Stimulated activated naive CD8-positive, alpha-beta T cell treated with anti-CD3 and anti-CD28 coated beads, Interleukin-15, Interleukin-2, amounts not matched to agents 100 ng/mL and 50 ng/mL, for 24 hours (primary cell): ENCODE results near the gene LAMTOR3.

Experiments used
- H3K27ac Mint-ChIP-seq: one replicate; pipeline ENCODE4 v1.8.0; 2021; ENCODE audit warnings: mild to moderate bottlenecking, mixed read lengths
- H3K27me3 Mint-ChIP-seq: one replicate; pipeline ENCODE4 v1.8.0; 2021; ENCODE audit warnings: mixed read lengths
- H3K36me3 Mint-ChIP-seq: one replicate; pipeline ENCODE4 v1.8.0; 2021; ENCODE audit warnings: low read depth, mixed read lengths
- H3K4me1 Mint-ChIP-seq: one replicate; pipeline ENCODE4 v1.8.0; 2021; ENCODE audit warnings: low read depth, mixed read lengths
- H3K4me3 Mint-ChIP-seq: one replicate; pipeline ENCODE4 v1.8.0; 2021; ENCODE audit warnings: mild to moderate bottlenecking, mixed read lengths
- H3K9me3 Mint-ChIP-seq: one replicate; pipeline ENCODE4 v1.8.0; 2021; ENCODE audit warnings: mixed read lengths

The LAMTOR3 gene

DNA sequence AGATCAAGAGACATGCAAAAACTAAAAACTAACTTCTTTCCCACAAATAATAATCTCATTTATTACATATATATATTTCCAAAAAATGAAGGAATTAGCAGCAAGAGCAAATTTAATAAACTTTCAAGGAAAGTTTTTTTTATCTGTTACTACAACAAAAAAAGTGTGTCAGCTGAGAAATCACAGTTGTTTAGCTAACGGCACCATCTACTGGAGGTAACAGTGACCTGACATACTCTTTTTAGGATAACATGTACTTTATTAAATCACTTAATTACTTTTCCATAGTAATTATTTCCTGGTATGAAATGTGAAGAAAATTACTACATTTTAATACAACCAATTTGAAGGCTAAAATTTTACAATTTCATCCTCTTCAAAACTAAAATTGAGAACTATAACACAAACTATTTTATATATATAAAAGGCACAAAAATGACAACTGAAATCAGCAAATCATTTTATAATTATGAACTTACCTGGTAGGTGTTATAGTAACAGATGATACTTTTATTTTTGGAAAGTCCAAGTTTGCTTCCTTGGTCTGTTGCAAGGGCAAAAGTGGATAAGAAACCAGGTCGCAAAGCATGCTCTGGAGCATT, 9.1 kb downstream of the LAMTOR3 start:
- Mint-ChIP-seq H3K4me3 (no peak overlapping the region), H3K27ac (no peak overlapping the region), H3K4me1 (peaks cover 5% of the 10 kb centered on the region), H3K9me3 (no peaks in the 10 kb centered on the region), H3K27me3 (no peaks in the 10 kb centered on the region), H3K36me3 (peaks cover 33% of the 10 kb centered on the region)

DNA sequence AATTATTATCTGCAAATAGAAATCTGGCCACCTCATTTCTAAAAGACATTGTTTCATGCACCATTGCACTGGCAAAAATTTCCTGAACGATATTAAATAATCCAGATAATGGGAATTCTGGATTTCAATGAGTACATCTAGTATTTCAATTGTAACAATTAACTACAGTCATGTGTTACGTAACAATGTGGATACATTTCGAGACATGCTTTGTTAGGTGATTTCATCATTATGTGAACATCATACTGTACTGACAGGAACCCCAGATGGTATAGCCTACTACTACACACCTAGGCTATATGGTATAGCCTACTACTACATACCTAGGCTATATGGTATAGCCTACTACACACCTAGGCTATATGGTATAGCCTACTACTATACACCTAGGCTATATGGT, 14.8 kb downstream of the LAMTOR3 start:
- Mint-ChIP-seq H3K4me1 (no peaks in the 10 kb centered on the region), H3K27me3 (no peaks in the 10 kb centered on the region), H3K4me3 (no peak overlapping the region), H3K27ac (no peak overlapping the region), H3K9me3 (no peaks in the 10 kb centered on the region), H3K36me3 (peaks cover 38% of the 10 kb centered on the region)

DNA sequence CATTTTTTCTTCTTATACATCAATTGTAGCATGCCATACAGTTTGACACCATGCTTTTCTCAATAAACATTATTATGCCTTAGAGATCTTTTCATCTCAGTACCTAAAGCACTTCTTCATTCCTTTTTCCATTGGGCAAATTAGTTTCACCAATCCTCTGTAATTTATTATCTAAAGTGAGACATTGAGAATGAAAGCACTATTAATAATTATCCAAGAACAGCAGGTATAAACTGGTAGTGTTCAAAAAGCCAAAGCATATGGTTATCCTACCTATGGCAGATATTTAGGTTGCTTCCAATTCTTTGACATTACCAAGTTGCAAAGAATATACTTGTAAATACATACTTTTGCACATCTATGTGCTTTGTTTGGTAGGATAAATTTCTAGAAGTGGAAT, 15.6 kb downstream of the LAMTOR3 start:
- Mint-ChIP-seq H3K27ac (no peak overlapping the region), H3K27me3 (no peaks in the 10 kb centered on the region), H3K9me3 (no peaks in the 10 kb centered on the region), H3K36me3 (peaks cover 33% of the 10 kb centered on the region), H3K4me3 (no peak overlapping the region), H3K4me1 (no peaks in the 10 kb centered on the region)

DNA sequence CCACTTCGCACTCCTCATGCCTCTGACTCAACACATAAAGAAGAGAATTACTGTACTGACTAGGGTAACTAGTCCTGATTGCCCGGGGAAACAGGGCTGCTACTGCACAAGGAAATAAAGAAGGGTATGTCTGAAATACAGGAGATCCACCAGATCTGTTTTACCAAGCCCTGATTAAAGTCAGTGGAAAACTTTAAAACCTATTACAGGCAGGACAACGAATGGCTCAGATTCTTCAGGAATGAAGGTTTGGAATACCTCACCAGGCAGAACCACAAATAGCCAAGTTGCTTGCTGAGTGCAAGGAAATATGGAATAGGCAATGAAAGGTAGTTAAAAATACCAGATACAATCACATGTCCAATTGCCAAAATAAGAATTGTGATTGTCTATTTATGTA, 17.3 kb downstream of the LAMTOR3 start:
- Mint-ChIP-seq H3K4me1 (no peaks in the 10 kb centered on the region), H3K27me3 (no peaks in the 10 kb centered on the region), H3K4me3 (no peak overlapping the region), H3K27ac (no peak overlapping the region), H3K36me3 (peaks cover 31% of the 10 kb centered on the region), H3K9me3 (no peaks in the 10 kb centered on the region)

DNA sequence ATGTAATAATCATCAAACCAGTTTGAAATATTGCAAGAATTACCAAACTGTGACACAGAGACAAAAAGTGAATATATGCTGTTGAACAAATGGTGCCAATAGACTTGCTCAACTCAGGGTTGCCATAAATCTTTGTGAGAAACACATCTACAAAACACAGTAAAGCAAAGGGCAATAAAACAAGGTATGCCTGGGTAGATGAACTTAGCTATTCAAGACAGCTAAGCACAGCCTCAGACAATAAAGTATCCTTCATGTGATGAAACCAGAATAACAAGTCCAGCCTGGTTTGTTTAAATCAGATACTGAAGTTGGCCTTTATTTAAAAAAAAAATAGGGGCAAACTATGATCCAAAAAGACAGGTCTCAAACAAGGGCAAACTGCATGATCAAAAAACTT, 19.2 kb downstream of the LAMTOR3 start:
- no peaks in the 10 kb centered on the region for H3K4me1 Mint-ChIP-seq
- no peaks in the 10 kb centered on the region for H3K9me3 Mint-ChIP-seq
- H3K36me3 Mint-ChIP-seq, result peaks cover 23% of the 10 kb centered on the region
- H3K27ac Mint-ChIP-seq, result no peak overlapping the region
- H3K27me3 Mint-ChIP-seq, result no peaks in the 10 kb centered on the region
- H3K4me3 Mint-ChIP-seq, result no peak overlapping the region

DNA sequence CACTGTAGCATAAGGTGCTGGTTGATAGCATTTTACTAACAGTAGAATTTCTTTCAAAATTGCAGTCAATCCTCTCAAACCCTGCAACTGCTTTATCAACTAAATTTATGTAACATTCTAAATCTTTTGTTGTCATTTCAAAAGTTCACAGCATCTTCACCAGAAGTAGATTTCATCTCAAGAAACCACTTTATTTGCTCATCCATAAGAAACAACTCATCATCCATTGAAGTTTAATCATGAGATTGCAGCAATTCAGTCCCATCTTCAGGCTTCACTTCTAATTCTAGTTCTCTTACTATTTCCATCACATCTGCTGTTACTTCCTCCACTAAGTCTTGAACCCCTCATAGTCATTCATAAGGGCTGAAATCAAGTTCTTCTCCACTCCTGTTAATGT, 21.7 kb downstream of the LAMTOR3 start:
- H3K4me1 Mint-ChIP-seq, result peaks cover 12% of the 10 kb centered on the region
- peak overlapping the region; percentile 23 for H3K27ac Mint-ChIP-seq
- H3K27me3 Mint-ChIP-seq, result no peaks in the 10 kb centered on the region
- no peaks in the 10 kb centered on the region for H3K9me3 Mint-ChIP-seq
- peaks cover 26% of the 10 kb centered on the region for H3K36me3 Mint-ChIP-seq
- H3K4me3 Mint-ChIP-seq, result no peak overlapping the region

DNA sequence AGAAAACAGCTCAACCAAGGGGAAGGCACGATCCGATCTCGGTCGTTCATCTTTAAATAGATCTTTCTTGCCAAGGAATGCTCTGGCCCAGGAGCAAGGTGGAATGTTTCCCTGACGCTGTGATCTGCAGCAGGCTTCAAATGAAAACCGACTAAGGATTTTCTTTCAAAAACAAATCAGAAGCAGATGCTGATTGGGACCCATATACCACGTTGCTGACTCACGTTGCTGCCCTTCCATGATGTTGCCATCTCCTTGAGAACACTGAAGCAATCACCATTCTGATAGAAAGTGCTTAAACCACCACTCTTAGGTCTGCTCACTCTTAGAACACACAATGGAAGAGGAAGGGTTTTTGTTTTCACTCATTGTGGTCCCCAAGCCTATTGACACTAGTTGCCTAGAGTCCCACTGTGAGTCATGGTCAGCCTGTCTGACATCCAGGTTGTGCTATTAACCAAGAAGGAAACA, 26.1 kb downstream of the LAMTOR3 start:
- no peak overlapping the region for H3K4me3 Mint-ChIP-seq
- H3K27ac Mint-ChIP-seq, result peak overlapping the region; percentile 72
- H3K36me3 Mint-ChIP-seq, result peaks cover 45% of the 10 kb centered on the region

DNA sequence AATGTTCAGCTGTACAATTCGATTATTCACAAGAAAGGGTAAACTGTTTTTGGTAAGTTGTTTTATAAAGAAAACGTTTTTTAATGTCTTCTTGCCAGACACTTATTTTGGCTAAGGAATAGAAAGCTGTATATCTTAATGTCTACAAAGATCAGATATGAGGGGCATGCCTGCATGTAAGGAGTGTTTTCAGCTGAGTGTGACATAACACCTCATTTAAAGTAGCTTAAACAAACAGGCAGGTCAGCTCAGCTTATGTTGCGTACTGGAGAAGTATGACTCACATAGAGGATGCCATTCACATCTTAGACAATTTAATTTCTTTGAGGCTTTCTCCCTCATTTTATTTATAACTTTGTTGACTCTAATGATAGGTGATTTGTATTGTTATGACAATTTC, 30.4 kb downstream of the LAMTOR3 start:
- H3K4me1 Mint-ChIP-seq, result peaks cover 44% of the 10 kb centered on the region
- peaks cover 55% of the 10 kb centered on the region for H3K36me3 Mint-ChIP-seq
- H3K27me3 Mint-ChIP-seq, result no peaks in the 10 kb centered on the region
- H3K9me3 Mint-ChIP-seq, result no peaks in the 10 kb centered on the region
- no peak overlapping the region for H3K4me3 Mint-ChIP-seq
- H3K27ac Mint-ChIP-seq, result no peak overlapping the region

More for the DNA sequence above, 26.1 kb downstream of the LAMTOR3 start:
- no peaks in the 10 kb centered on the region for H3K9me3 Mint-ChIP-seq
- peaks cover 12% of the 10 kb centered on the region for H3K4me1 Mint-ChIP-seq
- H3K27me3 Mint-ChIP-seq, result no peaks in the 10 kb centered on the region

DNA sequence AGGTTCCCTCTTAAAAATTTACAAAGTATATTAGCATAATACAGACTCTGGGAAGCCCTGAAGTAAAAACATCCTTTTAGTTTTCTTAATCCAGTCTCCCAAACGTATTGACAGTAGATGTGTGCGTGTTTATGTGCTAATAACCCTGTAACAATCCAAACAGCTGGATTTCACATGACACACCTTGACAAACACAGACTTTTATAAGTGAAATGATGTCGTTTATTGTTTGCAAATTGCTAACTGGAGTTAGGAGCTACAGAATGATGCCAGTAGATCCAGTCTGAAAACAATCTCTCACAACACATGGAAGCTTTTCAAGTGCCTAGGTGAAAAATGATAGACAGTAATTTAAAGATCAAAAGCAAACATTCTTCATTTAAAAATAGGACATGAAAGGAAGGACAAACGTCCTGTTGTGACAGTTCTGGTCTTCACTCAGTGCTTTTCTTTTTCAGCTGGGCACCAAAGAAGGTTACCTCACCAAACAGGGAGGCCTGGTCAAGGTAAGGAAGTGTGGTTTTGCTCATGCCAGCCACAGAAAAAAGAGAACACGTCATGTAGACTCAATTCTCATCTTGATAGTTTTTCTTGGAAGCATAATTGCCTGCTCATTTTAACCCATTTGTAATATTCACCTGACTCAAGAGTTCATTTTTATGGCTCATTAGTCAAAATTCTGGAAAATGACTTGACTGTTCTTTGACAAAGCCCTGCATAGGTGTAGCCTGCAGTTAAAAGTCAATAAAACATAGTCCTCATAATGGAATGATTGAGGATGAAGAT, 32.9 kb downstream of the LAMTOR3 start:
- peak overlapping the region; percentile 78 for H3K27ac Mint-ChIP-seq
- peaks cover 53% of the 10 kb centered on the region for H3K4me1 Mint-ChIP-seq
- peaks cover 57% of the 10 kb centered on the region for H3K36me3 Mint-ChIP-seq
- no peaks in the 10 kb centered on the region for H3K27me3 Mint-ChIP-seq
- H3K9me3 Mint-ChIP-seq, result no peaks in the 10 kb centered on the region
- peak overlapping the region; percentile 20 for H3K4me3 Mint-ChIP-seq

DNA sequence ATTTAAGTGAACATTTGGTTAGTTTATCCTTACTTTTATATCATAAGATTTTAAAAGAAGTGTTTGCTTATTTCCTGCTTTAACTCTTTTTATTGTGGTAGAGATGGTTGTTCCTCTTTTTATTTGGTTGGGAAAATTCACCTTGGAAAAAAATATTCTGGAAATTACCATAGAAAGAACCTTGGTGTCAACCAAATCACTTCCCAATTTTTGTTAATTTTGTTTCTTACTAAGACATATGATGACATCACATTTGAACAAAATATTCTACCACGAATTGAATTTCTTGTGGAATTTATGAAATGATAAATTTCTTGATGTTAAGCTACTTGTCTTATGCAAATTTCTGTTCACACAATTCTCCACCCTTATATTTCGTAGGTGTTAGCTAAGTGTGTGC, 33.7 kb downstream of the LAMTOR3 start:
- Mint-ChIP-seq H3K27me3 (no peaks in the 10 kb centered on the region), H3K27ac (peak overlapping the region; percentile 26), H3K4me3 (no peak overlapping the region), H3K36me3 (peaks cover 58% of the 10 kb centered on the region), H3K9me3 (no peaks in the 10 kb centered on the region), H3K4me1 (peaks cover 61% of the 10 kb centered on the region)

DNA sequence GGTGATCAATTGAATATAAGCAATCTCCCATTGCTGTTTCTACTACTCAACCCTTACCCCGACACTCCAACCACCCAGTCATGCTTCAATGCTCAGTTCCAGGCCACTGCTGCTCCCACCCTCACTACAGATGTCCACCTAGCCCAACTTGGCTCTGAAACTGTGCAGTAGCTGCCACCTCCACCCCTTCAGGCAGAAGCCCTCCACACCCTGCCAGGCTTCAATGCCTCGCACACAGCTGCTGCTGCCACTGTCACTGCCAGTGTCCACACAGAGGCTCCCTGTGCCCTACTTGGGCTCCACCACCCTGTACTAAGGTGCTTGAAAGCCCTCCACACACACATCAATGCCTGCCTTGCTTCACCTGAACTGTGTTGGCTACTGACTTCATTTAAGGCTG, 34.6 kb downstream of the LAMTOR3 start:
- no peaks in the 10 kb centered on the region for H3K9me3 Mint-ChIP-seq
- H3K36me3 Mint-ChIP-seq, result peaks cover 59% of the 10 kb centered on the region
- no peaks in the 10 kb centered on the region for H3K27me3 Mint-ChIP-seq
- H3K27ac Mint-ChIP-seq, result peak overlapping the region; percentile 2
- H3K4me3 Mint-ChIP-seq, result no peak overlapping the region
- peaks cover 70% of the 10 kb centered on the region for H3K4me1 Mint-ChIP-seq

DNA sequence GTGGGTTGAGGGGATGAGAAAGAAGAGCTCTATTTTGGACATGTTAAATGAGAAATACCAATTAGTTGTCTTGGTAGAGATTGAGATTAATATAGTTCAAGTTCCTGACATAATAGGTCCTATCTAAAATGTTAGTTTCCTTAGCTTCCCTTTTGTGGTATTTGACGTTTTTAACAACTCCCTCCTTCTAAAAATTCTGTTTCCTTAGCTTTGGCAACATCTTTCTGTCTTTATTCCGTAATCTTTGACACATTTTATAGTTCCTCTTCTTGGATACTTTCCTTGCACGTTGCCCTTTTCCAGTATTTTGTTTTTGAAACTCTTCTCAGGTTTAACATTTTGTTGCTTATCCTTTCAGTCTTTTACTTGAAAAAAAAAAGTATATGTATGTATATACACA, 36.9 kb downstream of the LAMTOR3 start:
- H3K4me1 Mint-ChIP-seq, result peaks cover 90% of the 10 kb centered on the region
- peak overlapping the region; percentile 71 for H3K4me3 Mint-ChIP-seq
- peak overlapping the region; percentile 96 for H3K27ac Mint-ChIP-seq
- H3K27me3 Mint-ChIP-seq, result no peaks in the 10 kb centered on the region
- no peaks in the 10 kb centered on the region for H3K9me3 Mint-ChIP-seq
- H3K36me3 Mint-ChIP-seq, result peaks cover 59% of the 10 kb centered on the region

DNA sequence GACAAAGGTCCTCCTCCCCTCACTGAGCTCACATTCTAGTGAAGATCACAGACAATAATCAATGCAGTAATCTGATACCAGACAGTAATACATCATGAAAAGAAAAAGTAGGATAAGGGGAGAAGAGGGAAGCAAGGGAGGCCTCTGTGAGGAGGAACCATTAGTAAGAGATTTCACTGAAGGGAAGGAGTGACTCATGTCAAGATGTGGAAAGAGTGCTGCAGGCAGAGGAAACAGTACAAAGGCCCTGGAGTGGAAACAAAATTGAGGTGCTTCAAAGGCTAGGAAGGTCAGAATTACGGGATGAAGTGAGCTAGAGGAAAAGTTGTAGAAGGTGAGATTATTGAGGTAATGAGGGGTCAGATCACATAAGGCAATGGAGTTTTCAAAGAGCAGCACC, 38.1 kb downstream of the LAMTOR3 start:
- H3K27ac Mint-ChIP-seq, result peak overlapping the region; percentile 96
- H3K4me3 Mint-ChIP-seq, result peak overlapping the region; percentile 71
- peaks cover 51% of the 10 kb centered on the region for H3K36me3 Mint-ChIP-seq
- H3K9me3 Mint-ChIP-seq, result no peaks in the 10 kb centered on the region
- peaks cover 89% of the 10 kb centered on the region for H3K4me1 Mint-ChIP-seq
- no peaks in the 10 kb centered on the region for H3K27me3 Mint-ChIP-seq

DNA sequence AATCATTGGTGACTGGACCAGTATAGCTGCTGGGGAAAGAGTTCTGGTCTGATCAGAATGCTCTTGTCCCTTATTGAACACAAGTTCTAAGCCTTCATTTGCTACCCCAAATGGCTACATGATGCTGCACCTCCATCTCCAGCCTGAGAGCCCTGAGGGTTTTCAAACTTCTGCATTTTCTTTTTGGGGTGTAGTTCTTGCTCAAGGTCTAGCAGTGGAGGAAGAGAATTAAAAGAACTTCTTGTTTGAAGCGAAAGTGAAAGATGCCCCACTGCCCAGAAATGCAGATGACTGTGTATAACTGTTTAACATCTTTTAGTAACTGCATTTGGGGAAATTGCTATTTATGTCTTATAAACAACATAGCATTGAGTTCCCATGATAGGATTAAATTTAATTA, 38.5 kb downstream of the LAMTOR3 start:
- no peaks in the 10 kb centered on the region for H3K27me3 Mint-ChIP-seq
- H3K27ac Mint-ChIP-seq, result peak overlapping the region; percentile 70
- H3K9me3 Mint-ChIP-seq, result no peaks in the 10 kb centered on the region
- peak overlapping the region; percentile 51 for H3K4me3 Mint-ChIP-seq
- peaks cover 89% of the 10 kb centered on the region for H3K4me1 Mint-ChIP-seq
- H3K36me3 Mint-ChIP-seq, result peaks cover 51% of the 10 kb centered on the region

DNA sequence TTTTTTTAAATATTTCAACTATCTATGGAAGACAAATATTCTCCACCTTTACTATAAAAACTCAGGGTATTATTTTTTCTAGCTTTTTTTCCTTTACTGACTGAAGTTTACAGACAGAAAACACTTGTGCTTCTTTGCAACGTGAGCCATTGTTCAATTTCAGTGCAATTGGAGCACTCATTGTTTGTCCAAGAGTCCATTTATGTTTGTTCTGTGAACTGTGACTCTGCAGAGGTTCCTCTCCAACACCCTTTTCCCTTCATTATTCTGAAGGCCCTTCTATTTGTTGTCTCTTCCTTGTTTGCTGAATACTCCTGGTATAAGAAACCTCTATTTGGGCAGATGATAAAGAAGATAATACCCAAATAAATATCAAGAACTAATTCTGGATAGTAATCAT, 40.2 kb downstream of the LAMTOR3 start:
- Mint-ChIP-seq H3K9me3 (no peaks in the 10 kb centered on the region), H3K36me3 (peaks cover 50% of the 10 kb centered on the region), H3K27ac (no peak overlapping the region), H3K27me3 (no peaks in the 10 kb centered on the region), H3K4me1 (peaks cover 87% of the 10 kb centered on the region), H3K4me3 (no peak overlapping the region)
